A549 (cell line): ENCODE measurements around the gene DIAPH1.

ENCODE experiments used
- CBX2 ChIP-seq: fragments of 200-600 bp; sonication (generic); IDR thresholded peaks from 2 replicates; pipeline ENCODE4 v1.6.1; 2016; ENCODE audit warnings: low read depth, mild to moderate bottlenecking, borderline replicate concordance
- CTCF ChIP-seq: fragments of >200 bp; sonication (Bioruptor Twin); formaldehyde crosslinking; IDR thresholded peaks from 3 replicates; pipeline ENCODE4 v1.5.1; 2016
- JUNB ChIP-seq: fragments of >200 bp; sonication (Bioruptor Twin); formaldehyde crosslinking; IDR thresholded peaks from 2 replicates; pipeline ENCODE4 v1.6.1; 2016
- USF2 ChIP-seq: fragments of 450-650 bp; IDR thresholded peaks from 2 replicates; pipeline ENCODE4 v1.6.1; 2014; ENCODE audit warnings: antibody characterized with exemption

- TF ChIP-seq USF2 (no peak), CTCF (no peak), CBX2 (no peak), JUNB (no peak)
Observed at GRCh38 chr5:141608557-141608956, 10.2 kb downstream of the DIAPH1 start.
